ENCODE results near the gene DPP9. TPM values are rescaled to one million over a fixed set of nuclear protein-coding genes. Genes with fewer than 3 reads are reported as not detected.

Gene DPP9
- total RNA-seq, 6 experiments from 2014 or later = 47.3 to 118 (median 54.5) TPM

- no peaks in the 10 kb centered on the region for H3K9me3 ChIP-seq
- no peaks in the 10 kb centered on the region for H3K27me3 ChIP-seq
- WGBS (ENCODE audit: insufficient coverage, low coverage, low lambda C conversion rate, missing lambda C conversion rate) = 60% methylated on average over 5 of the region's 5 CpGs
- peaks cover 0 to 7% (median 0%) of the 10 kb centered on the region in 4 donors for H3K4me1 ChIP-seq
- H3K36me3 ChIP-seq = no peaks in the 10 kb centered on the region
- no peak overlapping the region for H3K27ac ChIP-seq
- DNase-seq = no peak
- no peak for ATAC-seq
- TF ChIP-seq CTCF (IDR thresholded peaks at IDR 0.05) = no peak
- TF ChIP-seq POLR2A (IDR thresholded peaks at IDR 0.05) = no peak
- intact Hi-C loops (cut with DNase I) = no loop called here
- H3K4me3 ChIP-seq = no peak overlapping the region
These were observed 40.7 kb upstream of the DPP9 start for GRCh38 chr19:4764393-4764660.

- Histone ChIP-seq H3K4me3 (no peak overlapping the region), H3K4me1 (peaks cover 0 to 7% (median 0%) of the 10 kb centered on the region in 4 donors), H3K36me3 (no peaks in the 10 kb centered on the region), H3K9me3 (no peaks in the 10 kb centered on the region), H3K27me3 (no peaks in the 10 kb centered on the region), H3K27ac (no peak overlapping the region)
- WGBS (ENCODE audit: insufficient coverage, low coverage, low lambda C conversion rate, missing lambda C conversion rate) = 66% methylated on average over 5 of the region's 6 CpGs
- ATAC-seq = no peak
- DNase-seq = no peak
- TF ChIP-seq CTCF (IDR thresholded peaks at IDR 0.05) = no peak
- intact Hi-C loops (cut with DNase I) = no loop called here
These were observed 39.4 kb upstream of the DPP9 start for GRCh38 chr19:4763021-4763420.

- Histone ChIP-seq H3K36me3 (no peaks in the 10 kb centered on the region), H3K27ac (no peak overlapping the region), H3K9me3 (no peaks in the 10 kb centered on the region), H3K4me3 (peak overlapping the region; percentile 30 to 40 (median 39)), H3K4me1 (peaks cover 0 to 7% (median 0%) of the 10 kb centered on the region in 4 donors), H3K27me3 (no peaks in the 10 kb centered on the region)
- DNase-seq (no peak), ATAC-seq (no peak)
- TF ChIP-seq CTCF (IDR thresholded peaks at IDR 0.05) (no peak), POLR2A (IDR thresholded peaks at IDR 0.05) (no peak)
- 28% methylated on average over 8 of the region's 10 CpGs for WGBS (ENCODE audit: insufficient coverage, low coverage, low lambda C conversion rate, missing lambda C conversion rate)
- intact Hi-C loops (cut with DNase I) = no loop called here
These were observed 36.6 kb upstream of the DPP9 start for GRCh38 chr19:4760285-4760650.

- no peaks in the 10 kb centered on the region for H3K27me3 ChIP-seq
- intact Hi-C loops (cut with DNase I) = no loop called here
- no peaks in the 10 kb centered on the region for H3K36me3 ChIP-seq
- 2% methylated on average over 24 of the region's 53 CpGs for WGBS (ENCODE audit: insufficient coverage, low coverage, low lambda C conversion rate, missing lambda C conversion rate)
- no peaks in the 10 kb centered on the region for H3K9me3 ChIP-seq
- ATAC-seq (peak; percentile 97 to 100 (median 100)), DNase-seq (peak; percentile 93 to 95 (median 93))
- H3K4me3 ChIP-seq = peak overlapping the region; percentile 30 to 40 (median 39)
- H3K4me1 ChIP-seq = peaks cover 0 to 7% (median 0%) of the 10 kb centered on the region in 4 donors
- TF ChIP-seq CTCF (IDR thresholded peaks at IDR 0.05) (no peak), POLR2A (IDR thresholded peaks at IDR 0.05) (no peak)
- H3K27ac ChIP-seq = no peak overlapping the region
These were observed 36.0 kb upstream of the DPP9 start for GRCh38 chr19:4759388-4760284.

All from right lobe of liver (tissue), 6 donors.